ENCODE results near the gene SEC24A.

- TF ChIP-seq CTCF (conservative IDR thresholded peaks at IDR 0.05; ENCODE audit: low read length) (no peak), EZH2phosphoT487 (IDR thresholded peaks at IDR 0.05; ENCODE audit: borderline replicate concordance, low read depth, low read length) (no peak)
Observed at GRCh38 chr5:134736173-134736812, 87.7 kb downstream of the SEC24A start.

Measured in OCI-LY7 (cell line).